Body of pancreas (tissue), 4 donors: ENCODE results near the gene PLPP3. TPM values are rescaled to one million over a fixed set of nuclear protein-coding genes. Genes with fewer than 3 reads are reported as not detected.
A peak's percentile ranks its signal among the peaks of the same experiment; 100 is the strongest.

Source experiments
- ATAC-seq: fragments of 150-250 bp; one replicate; pipeline ENCODE4 v1.9.1; 2016
- DNase-seq, 4 donors: peaks; one replicate each; pipeline ENCODE4 v3.0.0-alpha.2; 2019
- H3K27ac ChIP-seq, 4 donors: fragments of 200-600 bp; sonication (generic); 1 replicate in 3 of 4; 2 replicates in 1 of 4; pipeline versions ENCODE4 v1.5.1 to v1.6.1; 2016 to 2019; ENCODE audit warnings: mild to moderate bottlenecking in 1 of 4, mixed read lengths in 1 of 4, moderate library complexity in 1 of 4
- H3K27me3 ChIP-seq, 2 donors: fragments of 200-600 bp; sonication (generic); one replicate each; pipeline ENCODE4 v1.6.0; 2016; ENCODE audit warnings: mild to moderate bottlenecking in 1 of 2
- H3K36me3 ChIP-seq, 2 donors: fragments of 200-600 bp; sonication (generic); replicated peaks in 1 of 2; 2 replicates each; pipeline ENCODE4 v1.5.1; 2016; ENCODE audit warnings: low read depth in 2 of 2; ENCODE audit not compliant: insufficient read depth in 1 of 2
- H3K4me1 ChIP-seq: fragments of 200-600 bp; sonication (generic); one replicate; pipeline ENCODE4 v1.6.0; 2016
- H3K4me3 ChIP-seq, 2 donors: fragments of 200-600 bp; sonication (generic); 1 replicate in 1 of 2; 2 replicates in 1 of 2; pipeline ENCODE4 v1.5.1; 2016 to 2019
- H3K9me3 ChIP-seq, 3 donors: fragments of 200-600 bp; sonication (generic); 1 replicate in 2 of 3; 2 replicates in 1 of 3; pipeline ENCODE4 v1.5.1; 2016
- CTCF ChIP-seq, 7 experiments: fragments of 450-650 bp in 4 of 7; fragments of 200-600 bp in 3 of 7; sonication (generic) in 3 of 7; IDR thresholded peaks; one replicate each; pipeline ENCODE4 v1.5.1; 2016 to 2019; ENCODE audit warnings: antibody characterized with exemption in 7 of 7
- POLR2A ChIP-seq, 3 donors: fragments of 450-650 bp; IDR thresholded peaks; one replicate each; pipeline ENCODE4 v1.6.1; 2016; ENCODE audit warnings: antibody characterized with exemption in 3 of 3, mild to moderate bottlenecking in 2 of 3
- WGBS, 2 donors: methylation state at CpG; one replicate each; pipeline ENCODE4 v1.1.5; 2017; 5-methylcytosine and 5-hydroxymethylcytosine counted together
- intact Hi-C: fragments of 100-400 bp; cut with DNase I; formaldehyde crosslinking; loops from one replicate; pipeline ENCODE4 v1.15.1; 2023
- total RNA-seq, 2 donors: library from RNA; depleted of rRNA; stranded (reverse); fragments of >200 nt; gene quantifications; one replicate each; pipeline ENCODE4 v1.1.0, GENCODE V29; 2016

The PLPP3 gene
- total RNA-seq, 2 donors from 2014 or later, result 35.8 to 52.7 TPM

GRCh38 chr1:56547473-56547872 lies 31.9 kb downstream of the PLPP3 start:
- Histone ChIP-seq H3K36me3 (no peaks in the 10 kb centered on the region), H3K27ac (peak overlapping the region in 3 of 4 donors; percentile 42 to 71 (median 67)), H3K27me3 (no peaks in the 10 kb centered on the region), H3K4me1 (peaks cover 100% of the 10 kb centered on the region), H3K9me3 (no peaks in the 10 kb centered on the region), H3K4me3 (no peak overlapping the region)
- TF ChIP-seq CTCF (IDR thresholded peaks at IDR 0.05) (no peak), POLR2A (IDR thresholded peaks at IDR 0.05) (no peak)
- DNase-seq (no peak), ATAC-seq (no peak)
- 33 to 64% methylated on average over 1 of the region's 1 CpG for WGBS, 2 donors
- intact Hi-C loops, result no loop called here

GRCh38 chr1:56545711-56546110 lies 33.7 kb downstream of the PLPP3 start:
- H3K36me3 ChIP-seq, result no peaks in the 10 kb centered on the region
- peak overlapping the region; percentile 67 to 75 (median 72) for H3K27ac ChIP-seq
- WGBS, 2 donors, result 24 to 29% methylated on average over 8 of the region's 8 CpGs
- intact Hi-C loops, result no loop called here
- DNase-seq (peak; percentile 90 to 96 (median 94)), ATAC-seq (peak; percentile 98)
- peaks cover 99% of the 10 kb centered on the region for H3K4me1 ChIP-seq
- no peak overlapping the region for H3K4me3 ChIP-seq
- TF ChIP-seq CTCF (IDR thresholded peaks at IDR 0.05), result no peak
- peak in 1 of 3 donors; percentile 26 for TF ChIP-seq POLR2A (IDR thresholded peaks at IDR 0.05)
- no peaks in the 10 kb centered on the region for H3K27me3 ChIP-seq
- no peaks in the 10 kb centered on the region for H3K9me3 ChIP-seq

GRCh38 chr1:56543783-56544612 lies 35.4 kb downstream of the PLPP3 start:
- 85 to 87% methylated on average over 2 of the region's 2 CpGs for WGBS, 2 donors
- H3K4me3 ChIP-seq, result no peak overlapping the region
- peak overlapping the region; percentile 1 to 75 (median 40) for H3K27ac ChIP-seq
- TF ChIP-seq CTCF (IDR thresholded peaks at IDR 0.05) (no peak), POLR2A (IDR thresholded peaks at IDR 0.05) (no peak)
- ATAC-seq (no peak), DNase-seq (no peak)
- peaks cover 99% of the 10 kb centered on the region for H3K4me1 ChIP-seq
- no peaks in the 10 kb centered on the region for H3K9me3 ChIP-seq
- intact Hi-C loops, result no loop called here
- no peaks in the 10 kb centered on the region for H3K36me3 ChIP-seq
- no peaks in the 10 kb centered on the region for H3K27me3 ChIP-seq

- WGBS, 2 donors, result 81 to 96% methylated on average over 5 of the region's 5 CpGs
- TF ChIP-seq POLR2A (IDR thresholded peaks at IDR 0.05), result no peak
- no peak for TF ChIP-seq CTCF (IDR thresholded peaks at IDR 0.05)
- H3K4me3 ChIP-seq, result no peak overlapping the region
- no peak overlapping the region for H3K27ac ChIP-seq
- no peaks in the 10 kb centered on the region for H3K36me3 ChIP-seq
- no peak for DNase-seq
- intact Hi-C loops, result no loop called here
- H3K9me3 ChIP-seq, result no peaks in the 10 kb centered on the region
- no peak for ATAC-seq
- H3K27me3 ChIP-seq, result no peaks in the 10 kb centered on the region
- H3K4me1 ChIP-seq, result peaks cover 99% of the 10 kb centered on the region
These were observed 36.7 kb downstream of the PLPP3 start for GRCh38 chr1:56542651-56543050.

- WGBS, 2 donors, result 92 to 94% methylated on average over 1 of the region's 1 CpG
- Histone ChIP-seq H3K4me1 (peaks cover 99% of the 10 kb centered on the region), H3K27ac (no peak overlapping the region)
These were observed 38.0 kb downstream of the PLPP3 start for GRCh38 chr1:56541408-56541807.

More at GRCh38 chr1:56541408-56541807, 38.0 kb downstream of the PLPP3 start:
- intact Hi-C loops, result no loop called here
- ATAC-seq (no peak), DNase-seq (no peak)
- Histone ChIP-seq H3K9me3 (no peaks in the 10 kb centered on the region), H3K27me3 (no peaks in the 10 kb centered on the region), H3K4me3 (no peak overlapping the region), H3K36me3 (no peaks in the 10 kb centered on the region)
- no peak for TF ChIP-seq POLR2A (IDR thresholded peaks at IDR 0.05)
- no peak for TF ChIP-seq CTCF (IDR thresholded peaks at IDR 0.05)
